Prostate gland (tissue), 2 donors: Measurements from ENCODE around the gene UCK2.

Source experiments
- POLR2A ChIP-seq: fragments of 450-650 bp; IDR thresholded peaks from one replicate; pipeline ENCODE4 v1.6.1; 2016; ENCODE audit warnings: antibody characterized with exemption, mild to moderate bottlenecking
- POLR2AphosphoS5 ChIP-seq: sonication (generic); formaldehyde crosslinking; IDR thresholded peaks from one replicate; pipeline ENCODE4 v1.6.1; 2017; ENCODE audit warnings: antibody characterized with exemption
- TF ChIP-seq, protein P1 (sequence below), 4 experiments: fragments of 200-600 bp in 2 of 4; fragments of 450-650 bp in 2 of 4; sonication (generic) in 2 of 4; IDR thresholded peaks; 1 replicate in 3 of 4; 2 replicates in 1 of 4; pipeline ENCODE4 v1.5.1; 2016 to 2019; ENCODE audit warnings: antibody characterized with exemption in 4 of 4, mild to moderate bottlenecking in 2 of 4, moderate library complexity in 2 of 4

DNA sequence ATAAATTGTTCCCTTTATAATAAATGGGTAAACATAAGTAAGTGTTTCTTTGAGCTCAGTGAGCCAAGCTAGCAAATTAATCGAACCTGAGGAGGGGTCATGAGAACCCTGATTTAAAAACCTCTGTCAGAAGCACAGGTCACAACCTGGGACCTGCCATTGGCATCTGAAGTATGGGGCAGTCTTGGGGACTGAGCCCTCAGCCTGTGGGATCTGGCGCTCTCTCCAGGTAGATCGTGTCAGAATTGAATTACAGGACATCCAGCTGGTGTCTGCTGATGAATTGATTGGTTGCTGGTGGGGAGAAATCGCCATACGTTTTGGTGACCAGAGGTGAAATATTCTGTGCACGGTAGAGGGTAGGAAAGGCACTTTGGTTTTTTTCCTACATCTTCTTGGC lies 17.5 kb downstream of the UCK2 start:
- TF ChIP-seq, protein P1, sequence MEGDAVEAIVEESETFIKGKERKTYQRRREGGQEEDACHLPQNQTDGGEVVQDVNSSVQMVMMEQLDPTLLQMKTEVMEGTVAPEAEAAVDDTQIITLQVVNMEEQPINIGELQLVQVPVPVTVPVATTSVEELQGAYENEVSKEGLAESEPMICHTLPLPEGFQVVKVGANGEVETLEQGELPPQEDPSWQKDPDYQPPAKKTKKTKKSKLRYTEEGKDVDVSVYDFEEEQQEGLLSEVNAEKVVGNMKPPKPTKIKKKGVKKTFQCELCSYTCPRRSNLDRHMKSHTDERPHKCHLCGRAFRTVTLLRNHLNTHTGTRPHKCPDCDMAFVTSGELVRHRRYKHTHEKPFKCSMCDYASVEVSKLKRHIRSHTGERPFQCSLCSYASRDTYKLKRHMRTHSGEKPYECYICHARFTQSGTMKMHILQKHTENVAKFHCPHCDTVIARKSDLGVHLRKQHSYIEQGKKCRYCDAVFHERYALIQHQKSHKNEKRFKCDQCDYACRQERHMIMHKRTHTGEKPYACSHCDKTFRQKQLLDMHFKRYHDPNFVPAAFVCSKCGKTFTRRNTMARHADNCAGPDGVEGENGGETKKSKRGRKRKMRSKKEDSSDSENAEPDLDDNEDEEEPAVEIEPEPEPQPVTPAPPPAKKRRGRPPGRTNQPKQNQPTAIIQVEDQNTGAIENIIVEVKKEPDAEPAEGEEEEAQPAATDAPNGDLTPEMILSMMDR (IDR thresholded peaks at IDR 0.05): no peak
- TF ChIP-seq POLR2A: no peak
- no peak for TF ChIP-seq POLR2AphosphoS5
